ENCODE results near the gene COL25A1.
A peak's percentile ranks its signal among the peaks of the same experiment; 100 is the strongest.

COL25A1 gene

DNA sequence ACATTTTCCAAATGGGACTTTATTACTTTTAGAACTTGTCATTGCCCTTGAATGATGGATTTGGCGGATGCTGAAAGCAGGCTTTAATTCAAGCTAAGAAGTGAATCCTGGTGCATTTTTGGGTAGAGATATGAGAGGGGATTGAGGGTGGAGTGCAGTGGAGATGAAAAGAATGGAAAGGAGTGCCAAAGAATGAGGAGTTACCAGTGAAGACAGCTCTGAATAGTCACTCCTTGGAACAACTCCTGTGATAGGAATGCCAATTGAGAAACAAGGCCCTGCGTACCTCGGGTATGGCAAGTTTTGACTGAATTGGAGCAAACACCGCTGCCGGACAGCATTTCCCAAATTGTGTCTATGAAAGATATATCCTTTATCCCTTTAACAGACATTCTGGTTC, 503.2 kb downstream of the COL25A1 start:
- DNase-seq: no peak

DNA sequence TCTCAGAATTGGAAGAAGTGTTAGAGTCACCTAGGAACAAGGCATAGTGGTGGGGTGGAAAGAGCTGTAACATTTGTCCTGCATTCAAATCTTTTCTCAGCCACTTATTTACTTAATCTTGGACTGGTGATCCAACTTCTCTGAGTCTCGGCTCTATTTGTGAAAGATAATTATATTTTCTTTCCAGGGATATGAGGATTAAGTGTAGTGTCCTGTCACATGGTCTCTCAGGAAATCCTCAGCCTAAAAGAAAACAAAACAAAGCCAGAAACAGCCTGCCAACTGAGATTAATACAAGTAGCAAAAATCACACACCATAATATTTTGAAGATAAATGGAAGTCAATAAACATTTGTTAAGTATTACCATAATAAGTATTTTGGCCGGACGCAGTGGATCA, 506.3 kb downstream of the COL25A1 start:
- no peak for DNase-seq

DNA sequence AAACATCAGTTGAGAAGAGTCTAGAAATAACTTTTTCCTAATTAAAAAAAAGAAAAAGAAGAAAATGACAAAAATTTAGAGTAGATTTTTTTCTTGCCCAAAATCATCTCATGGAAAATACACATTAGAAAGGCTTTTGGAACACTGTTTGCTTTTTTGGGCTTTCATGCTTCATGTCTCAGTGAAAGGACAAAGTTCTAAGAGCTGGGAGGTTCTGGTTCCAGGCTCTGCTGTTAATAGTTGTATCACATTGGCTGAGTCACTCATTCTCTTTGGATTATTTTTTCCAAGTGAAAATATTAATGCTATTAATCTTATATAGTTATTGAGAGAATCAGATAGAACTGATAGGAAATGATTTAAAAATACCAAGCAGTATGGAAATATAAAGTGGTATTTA, 506.7 kb downstream of the COL25A1 start:
- DNase-seq: no peak

DNA sequence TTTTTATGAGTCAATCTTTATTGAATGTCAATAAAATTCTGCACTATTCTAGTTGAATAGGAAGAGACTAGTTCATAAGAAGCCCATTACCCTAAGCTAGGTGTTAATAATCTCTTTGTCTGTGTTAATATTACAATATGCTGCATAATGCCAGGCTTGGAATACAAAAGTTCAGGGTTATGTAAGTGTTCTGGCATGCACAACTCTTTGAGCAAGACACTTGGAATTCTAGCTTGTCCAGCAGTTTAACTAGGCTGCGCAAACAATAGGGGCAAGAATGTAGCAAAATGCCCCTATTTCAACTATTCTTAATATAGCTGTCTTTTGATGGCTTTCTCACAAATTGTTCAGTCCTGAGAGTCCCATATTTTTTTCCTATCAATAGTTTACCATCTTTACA, 508.3 kb downstream of the COL25A1 start:
- peak; percentile 67 for DNase-seq

DNA sequence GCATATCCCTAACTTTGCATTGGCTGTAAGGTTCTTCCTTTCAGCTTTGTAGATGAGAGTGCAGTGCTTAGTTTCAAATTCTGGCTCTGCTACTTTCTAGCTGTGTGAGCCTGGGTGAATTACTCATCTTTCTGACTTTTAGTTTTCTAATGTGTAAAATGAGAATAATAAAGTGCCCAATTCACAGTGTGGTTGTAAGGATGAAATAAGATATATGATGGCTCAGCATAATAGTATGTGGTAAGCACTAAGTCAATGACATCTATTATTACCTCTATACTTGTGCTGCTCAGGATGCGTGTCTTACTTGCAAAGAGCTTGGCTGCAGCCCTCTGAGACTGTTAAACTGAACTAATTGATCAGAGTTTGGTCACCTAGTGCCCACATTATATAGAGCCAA, 509.0 kb downstream of the COL25A1 start:
- DNase-seq: peak; percentile 15

DNA sequence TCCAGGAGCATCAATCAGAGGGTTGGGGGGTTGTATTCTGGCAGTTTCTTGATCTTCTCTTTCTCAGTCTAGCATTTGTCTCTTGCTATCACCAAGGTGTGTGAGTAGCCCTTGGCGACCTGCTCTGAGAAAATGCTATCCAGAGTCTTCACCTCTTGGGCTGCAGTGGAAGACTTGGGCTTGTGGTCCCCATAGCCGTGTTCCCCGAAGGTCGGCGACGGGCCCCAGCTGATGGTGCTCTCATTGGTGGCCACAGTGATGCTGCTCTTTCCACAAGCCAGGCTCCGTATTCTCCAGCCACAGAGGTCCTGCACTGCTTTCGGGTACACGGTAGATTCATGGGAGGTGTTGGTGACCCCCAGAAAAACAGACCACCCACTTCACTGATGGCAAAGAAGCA, 513.7 kb downstream of the COL25A1 start:
- no peak for DNase-seq

DNA sequence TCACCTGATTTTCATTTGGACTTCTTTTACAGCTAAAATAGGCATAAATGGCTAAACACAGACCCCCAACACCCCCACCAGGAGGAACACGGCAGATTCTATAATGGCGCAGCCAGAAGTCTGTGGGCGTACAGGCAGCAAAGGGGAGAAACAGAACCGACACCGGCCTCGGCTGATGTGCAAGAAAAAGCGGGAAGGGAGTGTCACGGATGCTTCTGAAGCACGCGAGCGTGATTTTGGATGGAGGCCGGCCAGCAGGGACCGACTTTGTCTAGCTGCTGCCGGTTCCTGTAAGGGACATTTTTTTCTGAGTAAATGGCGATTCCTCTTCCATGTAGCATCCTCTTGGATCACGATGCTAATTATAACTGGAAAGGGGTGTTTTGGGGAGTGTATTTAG, 514.7 kb downstream of the COL25A1 start:
- DNase-seq: no peak

DNA sequence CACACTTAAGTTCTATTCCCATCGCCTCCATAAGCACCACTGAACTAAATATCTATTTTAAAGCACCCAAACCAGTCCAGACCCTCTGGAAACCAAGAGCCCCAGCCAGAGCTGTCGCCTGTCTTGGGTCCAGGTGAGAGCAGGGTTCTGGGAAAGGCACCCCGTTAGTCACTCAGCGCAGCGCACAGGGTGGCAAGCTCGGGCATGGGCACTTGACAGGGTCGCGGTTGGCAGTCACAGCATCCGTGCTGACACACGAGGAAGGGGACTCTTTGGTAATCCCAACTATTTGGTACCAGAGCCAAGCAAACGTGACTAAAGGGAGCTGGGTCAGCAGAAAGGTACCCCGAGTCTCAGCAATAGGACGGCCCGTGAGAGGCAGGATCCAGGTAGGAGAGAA, 515.4 kb downstream of the COL25A1 start:
- DNase-seq: no peak

DNA sequence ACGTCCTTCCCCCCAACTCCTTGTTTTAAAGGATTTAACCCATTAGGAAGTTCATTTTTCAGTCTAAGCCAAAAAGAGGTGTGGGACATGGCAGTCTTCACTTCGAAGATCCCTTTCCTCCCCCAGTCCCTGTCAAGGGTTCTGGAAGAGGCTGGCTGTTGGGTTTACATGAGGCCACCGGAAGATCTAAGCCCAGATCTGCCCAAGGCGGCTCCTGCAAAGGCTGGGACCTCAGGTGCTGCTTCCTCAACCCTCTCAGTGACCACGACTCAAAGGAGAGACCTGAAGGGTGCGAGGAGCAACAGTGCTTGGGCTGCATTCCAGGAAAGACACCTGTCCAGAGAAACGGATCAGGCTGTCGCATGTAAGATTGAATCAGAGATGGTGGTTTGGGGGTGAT, 516.1 kb downstream of the COL25A1 start:
- DNase-seq: no peak

DNA sequence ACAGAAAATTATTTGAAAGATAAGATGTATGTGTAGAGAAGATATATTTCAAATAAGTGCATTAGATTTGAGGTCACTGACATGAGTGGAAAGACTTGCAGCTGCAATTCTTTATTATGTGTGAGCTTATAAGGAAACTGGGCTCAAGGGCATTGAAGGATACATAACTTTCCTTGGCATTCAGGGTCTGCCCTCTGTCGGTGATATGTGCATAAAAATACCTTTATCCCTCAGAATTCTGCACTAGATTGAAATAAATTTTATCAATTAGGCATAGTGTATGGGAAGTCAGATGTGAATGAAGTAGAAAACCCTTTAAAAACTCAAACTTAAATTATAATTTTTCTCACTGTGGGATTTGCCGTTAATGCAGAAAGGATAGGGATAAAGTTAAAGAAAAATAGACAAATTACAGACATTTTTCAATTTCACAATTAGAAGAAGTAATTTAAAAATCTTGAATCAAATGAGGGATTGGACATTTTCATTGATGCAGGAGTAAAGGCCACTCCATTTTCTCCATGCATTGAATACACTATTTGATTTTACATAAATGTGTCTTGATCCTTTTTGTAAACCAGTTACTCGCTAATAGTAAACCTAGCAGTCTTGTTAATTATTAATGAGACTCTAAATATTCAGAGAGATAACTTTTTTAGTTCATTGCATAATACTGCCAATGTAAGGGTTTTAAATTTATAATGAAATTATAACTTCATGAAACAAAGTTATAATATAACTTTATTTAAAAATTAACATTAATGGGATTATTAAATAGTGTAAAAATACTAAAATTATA, 518.6 kb downstream of the COL25A1 start:
- no peak for DNase-seq

DNA sequence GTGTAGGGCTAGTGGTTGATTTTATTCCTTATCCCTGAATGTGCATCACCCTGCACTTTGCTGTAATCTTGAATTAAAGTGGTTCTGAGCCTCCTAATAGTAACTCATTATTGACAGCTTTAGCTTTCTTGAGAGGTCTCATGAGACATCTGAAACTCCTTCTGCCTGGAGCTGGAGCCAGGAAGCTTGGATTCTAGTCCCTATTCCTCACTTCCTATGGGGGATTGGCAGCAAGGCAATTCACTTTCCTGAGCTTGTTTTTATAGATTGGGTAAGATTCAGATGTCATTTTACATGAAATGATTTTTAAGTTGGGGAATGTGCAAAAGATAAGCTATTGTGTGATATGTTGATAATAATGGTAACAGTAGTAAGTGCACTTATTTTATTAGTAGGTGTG, 522.5 kb downstream of the COL25A1 start:
- no peak for DNase-seq

DNA sequence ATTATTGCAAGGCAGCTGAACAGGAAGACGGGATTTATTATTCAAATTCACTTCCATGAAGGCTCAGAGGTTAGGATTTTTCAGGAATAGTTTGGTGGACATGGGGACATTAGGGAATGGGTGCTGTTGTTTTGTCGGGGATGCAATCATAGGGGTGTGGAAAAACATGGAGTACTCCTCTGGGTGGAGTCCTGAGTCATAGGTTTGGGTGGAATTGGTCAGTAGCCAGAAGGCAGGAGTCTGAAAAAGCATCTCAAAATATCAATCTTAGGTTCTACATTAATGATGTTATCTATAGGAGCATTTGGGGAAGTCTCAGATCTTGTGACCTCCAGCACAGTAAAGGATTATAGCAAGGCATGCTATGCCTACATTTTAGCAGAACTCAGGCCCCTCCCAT, 525.1 kb downstream of the COL25A1 start:
- no peak for DNase-seq

DNA sequence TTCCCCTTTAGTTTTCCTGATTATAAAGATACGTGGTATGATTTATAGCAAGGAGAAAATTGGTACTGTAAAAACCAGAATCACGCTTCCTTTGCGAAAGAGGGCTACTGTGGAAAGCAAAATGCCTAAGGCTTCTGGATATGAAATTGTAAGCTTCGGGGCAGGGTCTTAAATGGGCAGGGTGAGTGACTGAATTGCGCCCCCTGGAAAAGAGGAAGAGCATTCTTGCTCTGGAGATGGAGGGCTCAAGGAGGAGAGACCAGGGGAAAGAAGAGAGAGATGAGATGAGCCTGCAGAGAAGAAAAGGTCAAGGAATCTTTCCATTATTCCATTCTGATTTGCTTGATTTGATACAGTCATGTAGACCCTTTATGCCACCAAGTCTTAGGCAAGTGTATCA, 526.5 kb downstream of the COL25A1 start:
- no peak for DNase-seq

DNA sequence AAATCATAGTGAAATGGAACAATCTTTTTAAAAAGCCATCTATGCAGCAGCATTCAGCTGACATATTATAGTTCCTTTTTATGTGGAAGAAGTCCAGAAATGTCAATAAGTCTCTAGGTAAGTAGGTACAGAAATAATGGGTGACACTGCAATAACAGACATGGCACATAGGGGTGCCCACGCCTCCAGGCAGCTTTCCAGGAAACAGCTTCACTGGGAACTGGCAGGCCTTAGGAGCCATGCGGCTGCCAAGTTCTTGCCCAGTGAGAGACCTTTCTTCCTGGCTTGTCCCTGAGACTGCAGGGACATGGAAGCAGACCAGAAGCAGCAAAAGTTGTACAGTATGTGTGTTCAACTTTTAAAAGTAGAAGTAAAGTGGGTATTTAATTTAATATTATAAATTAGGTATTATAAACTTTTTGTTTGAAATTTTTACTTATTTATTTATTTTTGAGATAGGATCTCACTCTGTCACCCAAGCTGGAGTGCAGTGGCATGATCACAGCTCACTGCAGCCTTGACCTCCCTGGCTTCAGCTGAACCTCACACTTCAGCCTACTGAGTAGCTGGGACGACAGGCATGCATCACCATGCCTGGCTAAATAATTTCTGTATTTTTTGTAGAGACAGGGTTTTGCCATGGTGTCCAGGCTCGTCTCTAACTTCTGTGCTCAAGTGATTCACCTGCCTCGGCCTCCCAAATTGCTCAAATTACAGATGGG, 527.5 kb downstream of the COL25A1 start:
- no peak for DNase-seq

DNA sequence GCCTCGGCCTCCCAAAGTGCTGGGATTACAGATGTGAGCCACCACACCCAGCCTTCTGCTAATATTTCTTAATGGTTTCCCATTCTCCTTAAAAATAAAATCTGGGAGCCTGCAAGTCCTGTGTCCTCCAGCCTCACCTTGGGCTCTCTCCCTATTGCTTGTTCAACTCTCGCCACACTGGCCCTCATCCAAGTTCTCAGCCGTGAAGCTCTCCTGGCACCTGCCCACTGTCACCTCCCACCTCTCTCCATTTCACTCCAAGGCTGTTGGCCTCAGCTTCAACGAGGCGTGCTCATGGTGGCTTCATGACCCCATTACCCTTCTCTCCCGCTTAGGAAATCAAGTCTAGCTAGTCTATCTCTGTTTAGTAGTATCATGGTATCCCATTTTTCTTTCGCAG, 530.1 kb downstream of the COL25A1 start:
- no peak for DNase-seq

DNA sequence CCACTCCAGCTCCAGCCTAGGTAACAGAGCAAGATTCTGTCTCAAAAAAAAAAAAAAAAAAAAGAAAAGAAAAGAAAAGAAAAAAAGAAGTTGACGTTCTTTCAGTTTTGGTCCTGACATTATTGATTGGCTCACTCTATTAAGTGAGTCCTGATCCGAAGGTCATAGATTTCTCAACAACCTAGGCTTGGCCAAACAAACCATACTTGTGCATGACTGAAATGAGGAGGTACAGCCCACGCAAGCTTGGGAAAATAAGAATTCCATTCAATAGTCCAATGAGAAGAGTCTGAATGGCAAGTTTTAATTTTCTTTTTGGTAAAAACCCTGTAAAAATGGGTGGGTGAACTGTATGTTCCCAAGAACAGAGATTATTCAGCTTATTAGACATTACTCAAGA, 536.4 kb downstream of the COL25A1 start:
- no peak for DNase-seq

DNA sequence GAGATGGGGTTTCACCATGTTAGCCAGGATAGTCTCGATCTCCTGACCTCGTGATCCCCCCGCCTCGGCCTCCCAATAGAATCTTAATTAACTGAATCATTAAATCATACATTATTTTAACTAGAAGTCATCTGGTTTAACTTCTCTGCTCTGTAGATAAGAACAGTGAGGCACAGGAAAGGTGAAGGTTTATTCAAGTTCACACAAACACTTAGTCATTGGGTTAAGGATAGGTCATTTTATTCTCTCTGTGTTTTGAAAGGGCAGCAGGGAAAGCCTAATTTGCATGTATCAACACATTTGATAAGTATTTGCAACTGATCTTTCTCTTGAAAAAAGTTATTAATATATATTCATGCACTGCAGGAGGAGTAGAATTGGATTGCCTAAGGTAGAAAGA, 538.5 kb downstream of the COL25A1 start:
- DNase-seq: no peak

DNA sequence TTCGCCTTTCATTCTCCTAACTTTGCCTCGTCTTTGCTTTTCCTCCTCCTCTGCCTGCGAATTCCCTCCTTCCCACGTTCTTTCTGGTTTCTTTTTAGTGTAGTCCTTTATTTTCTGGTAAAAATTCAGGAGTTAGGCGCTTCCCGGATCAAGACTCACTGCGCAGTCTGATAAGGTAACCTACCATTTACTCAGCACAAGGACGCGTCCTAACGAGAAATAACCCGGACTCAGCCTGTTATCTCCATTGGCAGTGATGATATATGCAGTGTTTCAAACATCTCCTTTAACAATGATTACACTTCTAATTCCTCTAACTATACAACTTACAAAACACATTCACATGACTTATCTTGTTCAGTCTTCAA, 539.2 kb downstream of the COL25A1 start:
- DNase-seq: no peak

DNA sequence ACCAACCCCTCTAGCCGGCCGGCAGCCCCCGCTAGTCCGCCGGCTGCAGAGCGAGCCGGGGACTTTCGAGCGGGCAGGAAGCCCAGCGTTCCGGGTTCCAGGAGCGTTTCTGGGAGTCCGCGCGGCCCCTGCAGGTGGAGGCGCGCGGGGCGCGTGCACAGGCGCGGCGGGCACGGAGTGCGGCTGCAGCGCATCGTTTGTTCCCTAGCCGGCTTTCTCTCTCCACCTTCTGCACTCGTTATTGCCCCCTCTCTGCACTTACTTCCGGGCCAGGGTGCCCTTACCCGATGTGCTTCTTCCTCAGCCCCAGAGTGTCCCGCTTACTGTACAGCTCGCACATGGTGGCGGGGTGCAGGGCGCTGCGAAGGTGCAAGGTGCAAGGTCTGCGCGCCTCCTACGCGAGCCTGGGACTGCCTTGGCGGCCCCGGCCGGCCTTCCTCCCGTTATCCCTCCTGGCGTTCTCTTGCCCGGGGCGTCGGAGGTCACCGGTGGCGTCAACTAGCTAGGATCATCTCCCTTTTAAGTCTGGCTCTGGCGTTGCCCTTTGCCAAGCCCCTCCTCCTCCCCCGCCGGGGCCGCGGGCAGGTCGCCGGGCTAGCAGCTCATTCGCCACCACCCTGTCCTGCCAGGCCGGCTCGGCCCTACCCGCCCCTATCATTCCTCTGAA, 539.8 kb downstream of the COL25A1 start, which contains the start of gene ETNPPL:
Gene ETNPPL, minus strand, starts transcription at position 495 of the 667 bp plus-strand sequence. Its CDS starts 155 bp downstream, at position 340.
- peak; percentile 18 for DNase-seq

All from fibroblast of skin of back (primary cell).